Mesothelial cell of epicardium (in vitro differentiated cells): Measurements from ENCODE around the gene MYOZ3. TPM values are rescaled to one million over a fixed set of nuclear protein-coding genes. Genes with fewer than 3 reads are reported as not detected.
A peak's percentile ranks its signal among the peaks of the same experiment; 100 is the strongest.

Experiments
- DNase-seq, 2 experiments: peaks; one replicate each; pipeline ENCODE4 v3.0.0; 2021; ENCODE audit warnings: low spot score in 2 of 2; ENCODE audit not compliant: unreplicated experiment in 2 of 2
- H3K27ac Mint-ChIP-seq: 2 replicates; pipeline ENCODE4 v1.8.0; 2021; ENCODE audit warnings: mixed read lengths
- H3K27me3 Mint-ChIP-seq: 2 replicates; pipeline ENCODE4 v1.8.0; 2021; ENCODE audit warnings: low read depth, mixed read lengths
- H3K36me3 Mint-ChIP-seq: 2 replicates; pipeline ENCODE4 v1.8.0; 2021; ENCODE audit warnings: mixed read lengths
- H3K4me1 Mint-ChIP-seq: 2 replicates; pipeline ENCODE4 v1.8.0; 2021; ENCODE audit warnings: mixed read lengths
- H3K4me3 Mint-ChIP-seq: 2 replicates; pipeline ENCODE4 v1.8.0; 2021; ENCODE audit warnings: mild to moderate bottlenecking, moderate library complexity, mixed read lengths
- H3K9me3 Mint-ChIP-seq: 2 replicates; pipeline ENCODE4 v1.8.0; 2021; ENCODE audit warnings: mixed read lengths
- CTCF ChIP-seq: fragments of 200-600 bp; sonication (generic); IDR thresholded peaks from one replicate; pipeline ENCODE4 v1.5.0; 2021; ENCODE audit warnings: antibody characterized with exemption; ENCODE audit not compliant: unreplicated experiment
- total RNA-seq: library from RNA; stranded (reverse); gene quantifications from 3 replicates; pipeline ENCODE4 v1.2.1, GENCODE V29; 2021

The MYOZ3 gene
- 8.5 to 9.4 TPM (median 8.5 TPM) in 3 replicates for total RNA-seq

- H3K4me1 Mint-ChIP-seq, result peaks cover 27% of the 10 kb centered on the region
- H3K9me3 Mint-ChIP-seq, result no peaks in the 10 kb centered on the region
- H3K36me3 Mint-ChIP-seq, result no peaks in the 10 kb centered on the region
- TF ChIP-seq CTCF, result no peak
- no peak within 1 kb of the TSS for H3K4me3 Mint-ChIP-seq
- DNase-seq, result no peak
- peak within 1 kb of the TSS; percentile 88 for H3K27ac Mint-ChIP-seq
- H3K27me3 Mint-ChIP-seq, result peaks cover 2% of the 10 kb centered on the region
These were observed at the start of gene MYOZ3 for GRCh38 chr5:150661086-150661485. MYOZ3 (plus strand) TSS chr5:150661251; CDS start chr5:150662942, 1,691 bp downstream.

- Mint-ChIP-seq H3K4me1 (peaks cover 42% of the 10 kb centered on the region), H3K4me3 (no peak overlapping the region), H3K9me3 (no peaks in the 10 kb centered on the region), H3K36me3 (no peaks in the 10 kb centered on the region), H3K27ac (no peak overlapping the region), H3K27me3 (no peaks in the 10 kb centered on the region)
- DNase-seq, result no peak
- no peak for TF ChIP-seq CTCF
These were observed 48.6 kb upstream of the MYOZ3 start for GRCh38 chr5:150612405-150612804.

GRCh38 chr5:150612905-150613670 lies 48.0 kb upstream of the MYOZ3 start:
- Mint-ChIP-seq H3K4me3 (no peak overlapping the region), H3K27me3 (no peaks in the 10 kb centered on the region), H3K36me3 (no peaks in the 10 kb centered on the region), H3K27ac (no peak overlapping the region), H3K9me3 (no peaks in the 10 kb centered on the region), H3K4me1 (peaks cover 47% of the 10 kb centered on the region)
- no peak for TF ChIP-seq CTCF
- DNase-seq, result no peak

- peaks cover 53% of the 10 kb centered on the region for H3K4me1 Mint-ChIP-seq
- H3K27ac Mint-ChIP-seq, result no peak overlapping the region
- DNase-seq, result no peak
- no peak overlapping the region for H3K4me3 Mint-ChIP-seq
- no peaks in the 10 kb centered on the region for H3K27me3 Mint-ChIP-seq
- no peak for TF ChIP-seq CTCF
- H3K36me3 Mint-ChIP-seq, result no peaks in the 10 kb centered on the region
- H3K9me3 Mint-ChIP-seq, result no peaks in the 10 kb centered on the region
These were observed 46.9 kb upstream of the MYOZ3 start for GRCh38 chr5:150613991-150614660.

- no peaks in the 10 kb centered on the region for H3K9me3 Mint-ChIP-seq
- DNase-seq, result no peak
- H3K4me3 Mint-ChIP-seq, result no peak overlapping the region
- TF ChIP-seq CTCF, result no peak
- H3K4me1 Mint-ChIP-seq, result peaks cover 58% of the 10 kb centered on the region
- no peaks in the 10 kb centered on the region for H3K36me3 Mint-ChIP-seq
- peak overlapping the region; percentile 83 for H3K27ac Mint-ChIP-seq
- H3K27me3 Mint-ChIP-seq, result no peaks in the 10 kb centered on the region
These were observed 46.4 kb upstream of the MYOZ3 start for GRCh38 chr5:150614661-150615060.
